Spleen (tissue), 7 donors: ENCODE measurements around the gene CSNK2B.

Source experiments
- POLR2A ChIP-seq, 3 donors: fragments of 450-650 bp; IDR thresholded peaks; one replicate each; pipeline ENCODE4 v1.5.1; 2017; ENCODE audit warnings: antibody characterized with exemption in 3 of 3, mild to moderate bottlenecking in 1 of 3
- POLR2AphosphoS5 ChIP-seq, 3 donors: sonication (generic); formaldehyde crosslinking; IDR thresholded peaks; one replicate each; pipeline ENCODE4 v1.5.1; 2017; ENCODE audit warnings: antibody characterized with exemption in 3 of 3
- TF ChIP-seq, protein P1 (sequence below), 11 experiments: fragments of 200-600 bp in 7 of 11; fragments of 450-650 bp in 4 of 11; sonication (generic) in 4 of 11; IDR thresholded peaks in 8 of 11; conservative IDR thresholded peaks in 3 of 11; 1 replicate in 7 of 11; 2 replicates in 4 of 11; pipeline versions ENCODE4 v1.4.0 to v1.8.0; 2016 to 2021; ENCODE audit warnings: antibody characterized with exemption in 11 of 11, inconsistent platforms in 4 of 11, mild to moderate bottlenecking in 1 of 11
- donor health status: DM: no; HTN: no; CAD: no; lungs with moderate emphysema.
- donor health status: DM: no; HTN: no; CAD: no.
- donor health status: DM: no; HTN: no; CAD: no.

DNA sequence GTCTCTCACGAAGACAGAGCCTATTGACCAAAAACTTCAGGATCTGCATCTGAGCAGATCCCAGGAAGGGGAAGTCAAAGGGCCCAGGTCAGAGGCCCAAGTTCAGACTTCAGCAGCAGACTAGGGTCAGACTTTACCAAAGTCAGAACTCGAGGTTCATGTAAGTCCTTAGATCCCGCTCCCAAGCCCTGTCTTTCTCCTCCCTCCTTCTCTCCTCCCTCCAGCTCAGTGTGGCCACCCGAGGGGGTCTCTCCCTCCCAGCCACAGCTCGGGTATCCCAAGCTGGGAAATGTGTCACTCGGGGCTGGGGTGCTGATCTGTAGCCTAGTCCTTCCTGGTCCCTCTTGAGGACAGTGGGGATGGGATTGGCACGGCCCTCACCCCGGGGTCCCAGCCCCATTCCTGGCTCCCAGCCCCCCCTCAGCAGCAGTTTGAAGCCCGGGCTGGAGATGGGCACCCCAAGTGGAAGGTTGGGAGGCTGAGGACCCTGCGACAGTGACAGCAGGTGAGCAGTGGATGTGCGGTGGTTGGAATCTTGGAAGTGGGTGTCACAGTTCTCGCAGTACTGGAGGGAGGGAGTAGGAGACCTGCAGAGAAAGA is 3.7 kb upstream of the CSNK2B start:
- TF ChIP-seq POLR2A (IDR thresholded peaks at IDR 0.05) = no peak
- TF ChIP-seq, protein P1, sequence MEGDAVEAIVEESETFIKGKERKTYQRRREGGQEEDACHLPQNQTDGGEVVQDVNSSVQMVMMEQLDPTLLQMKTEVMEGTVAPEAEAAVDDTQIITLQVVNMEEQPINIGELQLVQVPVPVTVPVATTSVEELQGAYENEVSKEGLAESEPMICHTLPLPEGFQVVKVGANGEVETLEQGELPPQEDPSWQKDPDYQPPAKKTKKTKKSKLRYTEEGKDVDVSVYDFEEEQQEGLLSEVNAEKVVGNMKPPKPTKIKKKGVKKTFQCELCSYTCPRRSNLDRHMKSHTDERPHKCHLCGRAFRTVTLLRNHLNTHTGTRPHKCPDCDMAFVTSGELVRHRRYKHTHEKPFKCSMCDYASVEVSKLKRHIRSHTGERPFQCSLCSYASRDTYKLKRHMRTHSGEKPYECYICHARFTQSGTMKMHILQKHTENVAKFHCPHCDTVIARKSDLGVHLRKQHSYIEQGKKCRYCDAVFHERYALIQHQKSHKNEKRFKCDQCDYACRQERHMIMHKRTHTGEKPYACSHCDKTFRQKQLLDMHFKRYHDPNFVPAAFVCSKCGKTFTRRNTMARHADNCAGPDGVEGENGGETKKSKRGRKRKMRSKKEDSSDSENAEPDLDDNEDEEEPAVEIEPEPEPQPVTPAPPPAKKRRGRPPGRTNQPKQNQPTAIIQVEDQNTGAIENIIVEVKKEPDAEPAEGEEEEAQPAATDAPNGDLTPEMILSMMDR (IDR thresholded peaks at IDR 0.05 in 8 of 11, conservative IDR thresholded peaks at IDR 0.05 in 3 of 11) = no peak
- peak in 1 of 3 donors; percentile 23 for TF ChIP-seq POLR2AphosphoS5 (IDR thresholded peaks at IDR 0.05)
